ENCODE measurements around the gene ARHGAP15.

The ARHGAP15 gene

GRCh38 chr2:143771939-143772338, 642.7 kb downstream of the ARHGAP15 start:
- Histone ChIP-seq H3K4me2 (ENCODE audit: low read depth, low read length, poor library complexity, severe bottlenecking) (no peak overlapping the region), H3K9ac (ENCODE audit: low read length) (no peak overlapping the region), H3K79me2 (ENCODE audit: insufficient read depth, low read length) (no peaks in the 10 kb centered on the region), H3K27me3 (ENCODE audit: low read length) (no peaks in the 10 kb centered on the region), H3K9me2 (replicated peaks; ENCODE audit: insufficient read depth, low read length) (no peaks in the 10 kb centered on the region), H3K27ac (ENCODE audit: low read depth, low read length) (no peak overlapping the region), H2AFZ (ENCODE audit: low read depth, low read length, severe bottlenecking) (no peak overlapping the region), H3K4me3 (ENCODE audit: insufficient read depth, low read length, poor library complexity, severe bottlenecking) (no peak overlapping the region), H3K36me3 (ENCODE audit: low read length) (peaks cover 8% of the 10 kb centered on the region; the same call in 1 of the 2 replicates), H3K9me3 (ENCODE audit: insufficient read depth, low read length) (no peaks in the 10 kb centered on the region), H3F3A (ENCODE audit: insufficient read depth) (no peaks in the 10 kb centered on the region), H4K20me1 (ENCODE audit: low read depth, low read length) (no peaks in the 10 kb centered on the region)
- TF ChIP-seq EZH2phosphoT487 (conservative IDR thresholded peaks at IDR 0.05; ENCODE audit: low read length) (no peak), CTCF (IDR thresholded peaks at IDR 0.05; ENCODE audit: insufficient read depth, low read length, poor library complexity, severe bottlenecking) (no peak)

- no peaks in the 10 kb centered on the region for H3K9me3 ChIP-seq (ENCODE audit: insufficient read depth, low read length)
- no peak overlapping the region for H2AFZ ChIP-seq (ENCODE audit: low read depth, low read length, severe bottlenecking)
- H3K9ac ChIP-seq (ENCODE audit: low read length): no peak overlapping the region
- H3K4me2 ChIP-seq (ENCODE audit: low read depth, low read length, poor library complexity, severe bottlenecking): no peak overlapping the region
- H3F3A ChIP-seq (ENCODE audit: insufficient read depth): no peaks in the 10 kb centered on the region
- TF ChIP-seq EZH2phosphoT487 (conservative IDR thresholded peaks at IDR 0.05; ENCODE audit: low read length) (no peak), CTCF (IDR thresholded peaks at IDR 0.05; ENCODE audit: insufficient read depth, low read length, poor library complexity, severe bottlenecking) (no peak)
- no peaks in the 10 kb centered on the region for H3K9me2 ChIP-seq (replicated peaks; ENCODE audit: insufficient read depth, low read length)
- no peaks in the 10 kb centered on the region for H3K27me3 ChIP-seq (ENCODE audit: low read length)
- no peaks in the 10 kb centered on the region for H4K20me1 ChIP-seq (ENCODE audit: low read depth, low read length)
- no peaks in the 10 kb centered on the region for H3K79me2 ChIP-seq (ENCODE audit: insufficient read depth, low read length)
- H3K36me3 ChIP-seq (ENCODE audit: low read length): no peaks in the 10 kb centered on the region
- no peak overlapping the region for H3K4me3 ChIP-seq (ENCODE audit: insufficient read depth, low read length, poor library complexity, severe bottlenecking)
- no peak overlapping the region for H3K27ac ChIP-seq (ENCODE audit: low read depth, low read length)
Measured at GRCh38 chr2:143776526-143777297, 647.5 kb downstream of the ARHGAP15 start.

GRCh38 chr2:143779021-143779420, 649.8 kb downstream of the ARHGAP15 start:
- Histone ChIP-seq H3F3A (ENCODE audit: insufficient read depth) (no peaks in the 10 kb centered on the region), H3K79me2 (ENCODE audit: insufficient read depth, low read length) (no peaks in the 10 kb centered on the region), H2AFZ (ENCODE audit: low read depth, low read length, severe bottlenecking) (no peak overlapping the region), H3K27me3 (ENCODE audit: low read length) (no peaks in the 10 kb centered on the region), H3K9me3 (ENCODE audit: insufficient read depth, low read length) (no peaks in the 10 kb centered on the region), H4K20me1 (ENCODE audit: low read depth, low read length) (no peaks in the 10 kb centered on the region), H3K4me2 (ENCODE audit: low read depth, low read length, poor library complexity, severe bottlenecking) (no peak overlapping the region), H3K27ac (ENCODE audit: low read depth, low read length) (no peak overlapping the region), H3K36me3 (ENCODE audit: low read length) (no peaks in the 10 kb centered on the region), H3K9ac (ENCODE audit: low read length) (no peak overlapping the region), H3K4me3 (ENCODE audit: insufficient read depth, low read length, poor library complexity, severe bottlenecking) (no peak overlapping the region), H3K9me2 (replicated peaks; ENCODE audit: insufficient read depth, low read length) (no peaks in the 10 kb centered on the region)
- TF ChIP-seq EZH2phosphoT487 (conservative IDR thresholded peaks at IDR 0.05; ENCODE audit: low read length) (no peak), CTCF (IDR thresholded peaks at IDR 0.05; ENCODE audit: insufficient read depth, low read length, poor library complexity, severe bottlenecking) (no peak)

Data from SU-DHL-6 (cell line).